NCI-H2196 (cell line): ENCODE results near the gene SOS2.

Experiments used
- DNase-seq: peaks from one replicate; lab custom pipeline; 2025; ENCODE audit not compliant: unreplicated experiment; lab: John Stamatoyannopoulos, UW

The SOS2 gene

GRCh38 chr14:50231475-50232275 lies at the start of gene SOS2:
Gene SOS2 (minus strand): TSS chr14:50231578. CDS start chr14:50231283, 295 bp downstream.
- peak; percentile 79 for DNase-seq

- no peak for DNase-seq
Measured at GRCh38 chr14:50272498-50272897, 41.1 kb upstream of the SOS2 start.

- DNase-seq: no peak
Measured at GRCh38 chr14:50270932-50271331, 39.6 kb upstream of the SOS2 start.

- DNase-seq: no peak
Measured at GRCh38 chr14:50265029-50265428, 33.7 kb upstream of the SOS2 start.

GRCh38 chr14:50263321-50263720 lies 31.9 kb upstream of the SOS2 start:
- no peak for DNase-seq

- DNase-seq: no peak
Measured at GRCh38 chr14:50262865-50263264, 31.5 kb upstream of the SOS2 start.

GRCh38 chr14:50260511-50260910 lies 29.1 kb upstream of the SOS2 start:
- peak; percentile 14 for DNase-seq

- no peak for DNase-seq
Measured at GRCh38 chr14:50260072-50260471, 28.7 kb upstream of the SOS2 start.

GRCh38 chr14:50257732-50258131 lies 26.4 kb upstream of the SOS2 start:
- no peak for DNase-seq

- no peak for DNase-seq
Measured at GRCh38 chr14:50254248-50254647, 22.9 kb upstream of the SOS2 start.

- no peak for DNase-seq
Measured at GRCh38 chr14:50249136-50249775, 17.9 kb upstream of the SOS2 start.

- DNase-seq: no peak
Measured at GRCh38 chr14:50247245-50247644, 15.9 kb upstream of the SOS2 start.

- no peak for DNase-seq
Measured at GRCh38 chr14:50242566-50243310, 11.4 kb upstream of the SOS2 start.

GRCh38 chr14:50242096-50242495 lies 10.7 kb upstream of the SOS2 start:
- no peak for DNase-seq

- DNase-seq: no peak
Measured at GRCh38 chr14:50237427-50237826, 6.0 kb upstream of the SOS2 start.

- no peak for DNase-seq
Measured at GRCh38 chr14:50233951-50234250, 2.5 kb upstream of the SOS2 start.

- peak; percentile 28 for DNase-seq
Measured at GRCh38 chr14:50233166-50233950, 2.0 kb upstream of the SOS2 start.

- DNase-seq: no peak
Measured at GRCh38 chr14:50232276-50232642, 881 bp upstream of the SOS2 start.

- peak; percentile 31 for DNase-seq
Measured at GRCh38 chr14:50230701-50231474, 490 bp downstream of the SOS2 start.

GRCh38 chr14:50230401-50230700 lies 1.0 kb downstream of the SOS2 start:
- no peak for DNase-seq

- no peak for DNase-seq
Measured at GRCh38 chr14:50229681-50230080, 1.7 kb downstream of the SOS2 start.
